NCI-H2196 treated with DMSO at 0.1 percent for 48 hours (cell line): ENCODE results near the gene GRID1.

ENCODE experiments used
- DNase-seq: peaks from one replicate; lab custom pipeline; 2025; ENCODE audit not compliant: unreplicated experiment; lab: John Stamatoyannopoulos, UW

The GRID1 gene

DNA sequence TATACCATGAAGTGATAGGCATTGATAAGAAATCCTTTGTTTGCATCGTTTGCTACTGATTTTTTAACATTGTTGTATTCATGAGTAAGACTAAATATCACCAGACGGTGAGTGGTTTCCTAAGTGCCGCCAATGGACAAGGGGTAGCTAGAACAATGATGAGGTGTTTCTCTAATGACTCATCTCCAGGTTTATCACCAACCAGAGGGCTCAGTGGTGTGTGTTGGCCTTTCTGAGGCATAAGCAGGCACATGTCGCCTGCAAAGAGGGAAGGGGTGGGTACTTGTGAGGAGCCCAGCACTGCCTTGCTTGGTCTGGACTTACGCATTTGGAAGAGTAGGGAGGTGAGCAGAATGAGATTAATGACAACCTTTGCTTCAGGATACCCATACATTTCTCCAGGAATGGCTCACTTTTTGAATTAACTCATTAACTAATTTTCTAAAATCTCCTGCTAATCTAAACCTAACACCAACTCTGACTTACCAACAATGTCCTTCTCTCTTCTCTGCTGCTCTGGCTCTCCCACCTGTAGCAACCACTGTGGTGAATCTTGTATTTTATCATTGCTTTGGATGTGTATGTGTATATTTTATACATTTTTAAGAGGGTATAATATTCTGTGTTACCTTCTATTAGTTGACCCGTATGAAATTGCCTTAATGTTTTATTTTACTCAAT, 722.6 kb downstream of the GRID1 start:
- no peak for DNase-seq

- DNase-seq: no peak
Measured at GRCh38 chr10:85643171-85643844, 723.3 kb downstream of the GRID1 start.

DNA sequence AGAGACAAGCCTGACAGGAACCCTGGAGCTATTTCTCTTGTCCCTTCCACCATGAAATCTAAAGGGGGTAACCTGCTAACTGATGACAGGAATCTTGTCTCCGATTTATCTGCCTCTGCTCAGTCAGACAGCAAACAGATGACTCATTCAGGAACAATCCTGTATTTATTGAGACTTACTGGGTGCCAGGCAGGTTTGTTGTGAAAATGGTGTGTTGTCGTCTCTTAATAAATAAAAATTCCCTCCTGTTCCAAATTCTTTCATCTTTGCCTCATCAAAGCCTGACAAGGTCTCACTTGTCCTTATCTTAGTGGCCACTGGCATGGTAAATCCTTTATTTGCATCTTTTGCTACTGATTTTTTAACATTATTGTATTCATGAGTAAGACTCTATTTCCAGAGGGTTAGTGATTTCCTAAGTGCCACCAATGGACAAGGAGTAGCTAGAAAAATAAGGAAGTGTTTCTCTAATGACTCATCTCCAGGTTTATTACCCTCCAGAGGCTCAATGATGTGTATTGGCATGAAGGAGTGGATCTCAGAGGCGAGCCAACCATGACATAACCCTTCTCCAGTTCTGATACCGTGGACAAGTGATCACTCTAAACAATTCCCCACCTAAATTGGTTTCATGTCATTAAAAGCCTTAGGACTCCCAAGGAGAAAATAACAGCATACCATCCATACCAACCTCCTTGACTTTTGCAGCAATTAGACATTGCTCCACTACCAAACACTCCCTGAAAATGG, 724.0 kb downstream of the GRID1 start:
- DNase-seq: peak; percentile 13

DNA sequence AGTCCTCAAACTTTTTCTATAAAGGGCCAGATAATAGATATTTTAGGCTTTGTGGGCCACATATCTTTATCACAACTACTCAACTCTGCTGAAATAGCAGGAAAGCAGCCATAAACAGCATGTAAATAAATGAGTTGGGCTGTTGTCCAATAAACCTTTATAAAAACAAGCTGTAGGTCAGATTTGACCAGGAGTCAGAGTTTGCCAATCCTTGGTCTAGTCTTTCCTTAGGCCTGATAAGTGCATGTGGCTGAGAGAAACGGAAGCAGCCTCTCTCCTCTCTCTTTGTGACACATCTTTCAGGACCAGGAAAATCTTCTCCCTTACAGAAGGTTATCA, 724.5 kb downstream of the GRID1 start:
- no peak for DNase-seq

- no peak for DNase-seq
Measured at GRCh38 chr10:85641479-85642009, 725.1 kb downstream of the GRID1 start.

- no peak for DNase-seq
Measured at GRCh38 chr10:85638797-85639196, 727.8 kb downstream of the GRID1 start.

GRCh38 chr10:85635650-85636049, 730.9 kb downstream of the GRID1 start:
- no peak for DNase-seq

DNA sequence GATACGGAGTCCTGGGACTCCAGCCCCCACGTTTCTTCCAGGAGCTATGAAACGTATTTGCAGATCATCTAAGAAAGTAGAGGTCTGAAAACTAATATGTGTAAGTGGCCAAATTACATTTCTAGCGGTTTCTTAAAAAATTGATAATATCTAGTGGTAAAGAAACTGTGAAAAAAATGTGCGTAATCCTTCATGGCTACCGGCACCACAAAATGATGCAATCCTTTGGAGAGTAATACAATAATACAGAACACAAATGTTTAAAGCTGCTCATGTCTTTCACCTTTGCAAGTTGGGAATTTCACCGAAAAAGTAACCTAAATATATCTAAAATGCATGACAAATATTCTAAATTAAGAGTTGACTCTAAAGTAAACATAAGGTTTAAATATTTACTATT, 742.1 kb downstream of the GRID1 start:
- DNase-seq: no peak

- no peak for DNase-seq
Measured at GRCh38 chr10:85623758-85624157, 742.8 kb downstream of the GRID1 start.

GRCh38 chr10:85623342-85623741, 743.3 kb downstream of the GRID1 start:
- no peak for DNase-seq

DNA sequence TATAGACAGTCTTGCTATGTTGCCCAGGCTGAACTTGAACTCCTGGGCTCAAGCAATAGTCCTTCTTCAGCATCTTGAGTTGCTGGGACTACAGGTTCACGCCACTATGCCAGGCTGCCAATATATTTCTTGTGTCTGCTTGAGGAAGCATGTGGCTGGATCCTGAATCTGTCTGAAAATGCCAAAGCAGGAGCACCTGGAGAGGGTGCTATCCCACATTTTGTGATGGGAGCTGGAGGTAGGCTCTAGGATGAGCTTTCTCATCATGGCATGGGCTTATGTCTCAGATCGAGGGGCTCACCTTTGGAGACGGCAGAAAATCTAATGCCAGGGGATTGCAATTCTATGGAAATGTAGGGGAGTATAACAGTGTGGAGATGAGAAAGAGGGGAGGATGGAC, 744.2 kb downstream of the GRID1 start:
- DNase-seq: no peak

- DNase-seq: no peak
Measured at GRCh38 chr10:85621562-85621961, 745.0 kb downstream of the GRID1 start.

DNA sequence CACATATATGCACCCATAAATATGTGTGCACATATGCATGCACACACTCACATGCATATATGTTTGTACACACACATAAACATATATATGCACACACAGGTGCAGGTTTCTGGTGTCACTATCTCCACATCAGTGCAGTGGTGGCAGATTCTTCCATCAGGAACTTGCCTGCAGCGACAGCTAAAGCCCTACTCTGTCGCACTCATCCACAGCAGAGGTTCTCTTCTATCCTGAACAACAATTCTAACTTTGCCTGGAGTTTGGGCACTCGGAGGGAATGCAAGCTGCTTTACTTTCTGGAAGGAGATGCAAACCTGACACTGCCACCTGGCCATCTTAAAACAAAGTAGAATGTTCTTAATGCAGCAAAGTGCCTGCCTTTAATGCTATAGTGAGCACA, 745.8 kb downstream of the GRID1 start:
- DNase-seq: no peak

- no peak for DNase-seq
Measured at GRCh38 chr10:85619832-85620231, 746.8 kb downstream of the GRID1 start.

DNA sequence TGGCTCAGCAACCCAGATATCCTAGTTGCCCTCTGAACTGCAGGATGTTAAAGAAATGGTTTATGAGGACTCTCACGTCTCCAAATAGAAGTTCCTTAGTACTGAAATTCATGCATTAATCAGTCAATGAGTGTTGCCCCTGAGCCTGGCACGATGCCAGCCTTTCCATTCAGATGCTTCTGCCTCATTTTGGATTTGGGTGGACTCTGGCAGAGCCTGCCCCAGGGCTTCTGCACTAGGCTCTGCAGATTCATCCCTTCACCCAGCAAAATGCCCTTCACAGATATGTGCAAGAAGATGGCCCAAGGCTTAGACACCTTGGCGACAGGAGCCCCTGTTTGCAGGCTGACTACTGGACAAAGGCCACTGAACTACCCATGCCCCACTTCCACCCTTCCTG, 747.8 kb downstream of the GRID1 start:
- no peak for DNase-seq

DNA sequence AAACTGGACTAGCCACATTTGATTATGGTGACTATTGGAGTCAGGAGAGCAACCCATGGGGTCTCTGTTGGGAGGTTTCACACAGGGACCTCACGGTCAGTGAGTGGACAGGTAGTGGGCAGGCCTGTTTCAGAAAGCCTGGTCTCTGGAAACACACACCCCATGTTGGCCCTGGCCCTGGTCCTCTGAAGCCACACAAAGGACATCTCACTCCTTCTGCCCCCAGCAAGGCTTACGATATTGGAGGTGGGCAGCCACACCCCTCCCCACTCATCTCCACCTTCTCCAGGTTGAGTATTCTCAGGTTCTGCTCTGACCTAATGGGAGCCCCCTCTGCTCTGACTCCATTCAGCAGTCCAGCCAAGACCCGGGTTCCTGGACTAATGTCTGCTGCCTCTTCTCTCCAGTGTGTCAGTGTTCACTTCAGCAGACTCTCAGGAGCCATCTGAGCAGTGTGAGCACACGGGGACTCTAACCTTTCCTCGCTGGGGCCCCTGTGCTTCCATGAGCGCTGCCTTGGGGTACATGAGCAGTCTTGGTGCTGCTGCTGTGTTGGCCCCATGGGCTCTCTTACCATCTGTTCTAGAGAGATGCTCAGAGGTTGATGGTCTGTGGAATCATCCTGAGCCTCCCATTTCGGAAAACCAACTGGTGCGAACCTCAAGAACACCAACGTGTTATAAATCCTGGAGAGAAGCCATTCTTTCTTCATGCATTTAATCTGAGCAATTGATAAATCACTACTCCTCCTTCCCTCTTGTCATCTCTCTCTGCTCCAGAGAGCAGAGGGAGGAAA, 748.6 kb downstream of the GRID1 start:
- DNase-seq: no peak

GRCh38 chr10:85615556-85615955, 751.0 kb downstream of the GRID1 start:
- no peak for DNase-seq

- DNase-seq: no peak
Measured at GRCh38 chr10:85614981-85615380, 751.6 kb downstream of the GRID1 start.

- DNase-seq: no peak
Measured at GRCh38 chr10:85614566-85614965, 752.0 kb downstream of the GRID1 start.

GRCh38 chr10:85613391-85613790, 753.2 kb downstream of the GRID1 start:
- no peak for DNase-seq

DNA sequence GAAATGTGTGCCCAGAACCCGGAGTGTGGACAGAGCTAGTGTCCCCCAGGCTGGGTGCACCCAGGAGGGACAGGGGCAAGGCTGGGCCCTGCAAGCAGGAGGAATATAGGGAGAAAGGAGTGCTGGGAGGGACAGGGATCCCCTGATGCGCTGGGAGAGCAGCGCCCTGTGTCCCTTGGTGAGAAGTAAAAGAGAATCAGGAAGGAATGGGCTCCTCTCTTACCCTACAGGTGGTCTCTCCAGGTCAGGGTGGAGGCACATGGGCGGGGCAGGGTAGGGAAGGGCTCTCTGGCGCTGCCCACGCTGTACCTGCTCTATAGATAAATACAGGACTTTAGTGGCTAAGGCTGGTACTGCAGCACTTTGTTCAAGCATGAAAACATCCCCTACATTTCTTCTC, 753.8 kb downstream of the GRID1 start:
- DNase-seq: no peak
